Spleen (tissue), 7 donors: ENCODE data around the gene ST3GAL3.

Experiments used
- CTCF ChIP-seq, 11 experiments: fragments of 200-600 bp in 7 of 11; fragments of 450-650 bp in 4 of 11; sonication (generic) in 4 of 11; IDR thresholded peaks in 8 of 11; conservative IDR thresholded peaks in 3 of 11; 1 replicate in 7 of 11; 2 replicates in 4 of 11; pipeline versions ENCODE4 v1.4.0 to v1.8.0; 2016 to 2021; ENCODE audit warnings: antibody characterized with exemption in 11 of 11, inconsistent platforms in 4 of 11, mild to moderate bottlenecking in 1 of 11
- POLR2A ChIP-seq, 3 donors: fragments of 450-650 bp; IDR thresholded peaks; one replicate each; pipeline ENCODE4 v1.5.1; 2017; ENCODE audit warnings: antibody characterized with exemption in 3 of 3, mild to moderate bottlenecking in 1 of 3
- POLR2AphosphoS5 ChIP-seq, 3 donors: sonication (generic); formaldehyde crosslinking; IDR thresholded peaks; one replicate each; pipeline ENCODE4 v1.5.1; 2017; ENCODE audit warnings: antibody characterized with exemption in 3 of 3
- donor health status: DM: no; HTN: no; CAD: no; lungs with moderate emphysema.
- donor health status: DM: no; HTN: no; CAD: no.
- donor health status: DM: no; HTN: no; CAD: no.

DNA sequence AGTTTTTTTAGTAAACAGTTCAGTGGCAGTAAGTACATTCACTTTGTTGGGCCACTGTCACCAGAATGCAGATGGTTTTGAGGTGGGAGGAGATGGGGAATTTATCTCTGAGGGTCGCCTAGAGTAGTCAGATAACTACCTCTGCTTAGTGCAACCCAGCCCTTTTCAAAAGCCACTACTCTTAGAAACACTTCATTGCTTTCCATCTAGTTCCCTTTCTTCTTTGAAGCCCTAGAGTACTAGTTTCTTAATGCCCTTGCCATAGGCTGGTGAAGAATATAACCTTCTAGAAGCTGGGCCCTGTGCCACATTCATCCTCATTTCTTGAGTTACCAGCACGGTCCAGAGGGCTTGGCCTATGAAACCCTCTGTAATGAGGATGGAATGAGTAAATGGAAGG lies 28.4 kb upstream of the ST3GAL3 start:
- no peak for TF ChIP-seq POLR2A (IDR thresholded peaks at IDR 0.05)
- TF ChIP-seq CTCF (IDR thresholded peaks at IDR 0.05 in 8 of 11, conservative IDR thresholded peaks at IDR 0.05 in 3 of 11), result no peak
- TF ChIP-seq POLR2AphosphoS5 (IDR thresholded peaks at IDR 0.05), result no peak
